Activated naive CD4-positive, alpha-beta T cell treated with anti-CD3 and anti-CD28 coated beads, Interleukin-2, amount 50 U/mL, for 24 hours (primary cell): ENCODE data around the gene SLC9A8.

Experiments used
- H3K27ac Mint-ChIP-seq: one replicate; pipeline ENCODE4 v1.8.0; 2021; ENCODE audit warnings: mild to moderate bottlenecking, mixed read lengths
- H3K27me3 Mint-ChIP-seq: one replicate; pipeline ENCODE4 v1.8.0; 2021; ENCODE audit warnings: mixed read lengths
- H3K36me3 Mint-ChIP-seq: one replicate; pipeline ENCODE4 v1.8.0; 2021; ENCODE audit warnings: mixed read lengths
- H3K4me1 Mint-ChIP-seq: one replicate; pipeline ENCODE4 v1.8.0; 2021; ENCODE audit warnings: mixed read lengths
- H3K4me3 Mint-ChIP-seq: one replicate; pipeline ENCODE4 v1.8.0; 2021; ENCODE audit warnings: mild to moderate bottlenecking, mixed read lengths
- H3K9me3 Mint-ChIP-seq: one replicate; pipeline ENCODE4 v1.8.0; 2021; ENCODE audit warnings: mixed read lengths

SLC9A8 gene

GRCh38 chr20:49821381-49821780 lies 8.8 kb downstream of the SLC9A8 start:
- H3K4me1 Mint-ChIP-seq: peaks cover 72% of the 10 kb centered on the region
- peak overlapping the region; percentile 45 for H3K4me3 Mint-ChIP-seq
- H3K27ac Mint-ChIP-seq: peak overlapping the region; percentile 85
- H3K9me3 Mint-ChIP-seq: no peaks in the 10 kb centered on the region
- no peaks in the 10 kb centered on the region for H3K27me3 Mint-ChIP-seq
- H3K36me3 Mint-ChIP-seq: peaks cover 24% of the 10 kb centered on the region

- Mint-ChIP-seq H3K9me3 (no peaks in the 10 kb centered on the region), H3K27me3 (no peaks in the 10 kb centered on the region), H3K4me3 (peak overlapping the region; percentile 45), H3K36me3 (peaks cover 24% of the 10 kb centered on the region), H3K27ac (peak overlapping the region; percentile 85), H3K4me1 (peaks cover 73% of the 10 kb centered on the region)
Measured at GRCh38 chr20:49821870-49822331, 9.3 kb downstream of the SLC9A8 start.

- Mint-ChIP-seq H3K27ac (peak overlapping the region; percentile 85), H3K36me3 (peaks cover 24% of the 10 kb centered on the region), H3K4me1 (peaks cover 65% of the 10 kb centered on the region), H3K27me3 (no peaks in the 10 kb centered on the region), H3K4me3 (peak overlapping the region; percentile 49), H3K9me3 (no peaks in the 10 kb centered on the region)
Measured at GRCh38 chr20:49823152-49823847, 10.7 kb downstream of the SLC9A8 start.

- peaks cover 61% of the 10 kb centered on the region for H3K4me1 Mint-ChIP-seq
Measured at GRCh38 chr20:49824206-49824605, 11.6 kb downstream of the SLC9A8 start.

GRCh38 chr20:49825521-49826033 lies 12.9 kb downstream of the SLC9A8 start:
- Mint-ChIP-seq H3K27me3 (no peaks in the 10 kb centered on the region), H3K4me3 (no peak overlapping the region), H3K27ac (no peak overlapping the region), H3K4me1 (peaks cover 52% of the 10 kb centered on the region), H3K36me3 (peaks cover 20% of the 10 kb centered on the region), H3K9me3 (no peaks in the 10 kb centered on the region)

More at GRCh38 chr20:49824206-49824605, 11.6 kb downstream of the SLC9A8 start:
- Mint-ChIP-seq H3K9me3 (no peaks in the 10 kb centered on the region), H3K4me3 (peak overlapping the region; percentile 49), H3K27ac (peak overlapping the region; percentile 85), H3K27me3 (no peaks in the 10 kb centered on the region), H3K36me3 (peaks cover 25% of the 10 kb centered on the region)

- Mint-ChIP-seq H3K27me3 (no peaks in the 10 kb centered on the region), H3K4me3 (no peak overlapping the region), H3K27ac (no peak overlapping the region), H3K36me3 (peaks cover 21% of the 10 kb centered on the region), H3K9me3 (no peaks in the 10 kb centered on the region), H3K4me1 (peaks cover 7% of the 10 kb centered on the region)
Measured at GRCh38 chr20:49831022-49831769, 18.6 kb downstream of the SLC9A8 start.

- H3K4me1 Mint-ChIP-seq: peaks cover 6% of the 10 kb centered on the region
- H3K4me3 Mint-ChIP-seq: no peak overlapping the region
- peaks cover 23% of the 10 kb centered on the region for H3K36me3 Mint-ChIP-seq
- H3K27ac Mint-ChIP-seq: no peak overlapping the region
- no peaks in the 10 kb centered on the region for H3K9me3 Mint-ChIP-seq
- no peaks in the 10 kb centered on the region for H3K27me3 Mint-ChIP-seq
Measured at GRCh38 chr20:49831770-49832631, 19.4 kb downstream of the SLC9A8 start.

GRCh38 chr20:49832632-49833327 lies 20.2 kb downstream of the SLC9A8 start:
- H3K27ac Mint-ChIP-seq: no peak overlapping the region
- peaks cover 7% of the 10 kb centered on the region for H3K4me1 Mint-ChIP-seq
- H3K4me3 Mint-ChIP-seq: no peak overlapping the region
- no peaks in the 10 kb centered on the region for H3K27me3 Mint-ChIP-seq
- no peaks in the 10 kb centered on the region for H3K9me3 Mint-ChIP-seq
- H3K36me3 Mint-ChIP-seq: peaks cover 23% of the 10 kb centered on the region

GRCh38 chr20:49833483-49833882 lies 20.9 kb downstream of the SLC9A8 start:
- H3K4me3 Mint-ChIP-seq: no peak overlapping the region
- H3K9me3 Mint-ChIP-seq: no peaks in the 10 kb centered on the region
- peaks cover 9% of the 10 kb centered on the region for H3K4me1 Mint-ChIP-seq
- H3K27me3 Mint-ChIP-seq: no peaks in the 10 kb centered on the region
- H3K27ac Mint-ChIP-seq: no peak overlapping the region
- H3K36me3 Mint-ChIP-seq: peaks cover 23% of the 10 kb centered on the region

GRCh38 chr20:49835031-49835430 lies 22.4 kb downstream of the SLC9A8 start:
- H3K36me3 Mint-ChIP-seq: peaks cover 21% of the 10 kb centered on the region
- no peak overlapping the region for H3K27ac Mint-ChIP-seq

GRCh38 chr20:49838546-49838945 lies 25.9 kb downstream of the SLC9A8 start:
- Mint-ChIP-seq H3K4me3 (no peak overlapping the region), H3K27me3 (no peaks in the 10 kb centered on the region), H3K27ac (no peak overlapping the region), H3K36me3 (peaks cover 15% of the 10 kb centered on the region), H3K4me1 (peaks cover 7% of the 10 kb centered on the region), H3K9me3 (no peaks in the 10 kb centered on the region)

More at GRCh38 chr20:49835031-49835430, 22.4 kb downstream of the SLC9A8 start:
- Mint-ChIP-seq H3K27me3 (no peaks in the 10 kb centered on the region), H3K9me3 (no peaks in the 10 kb centered on the region), H3K4me1 (peaks cover 11% of the 10 kb centered on the region), H3K4me3 (no peak overlapping the region)

GRCh38 chr20:49843139-49843538 lies 30.5 kb downstream of the SLC9A8 start:
- H3K4me1 Mint-ChIP-seq: peaks cover 8% of the 10 kb centered on the region
- H3K27ac Mint-ChIP-seq: no peak overlapping the region
- no peaks in the 10 kb centered on the region for H3K9me3 Mint-ChIP-seq
- H3K4me3 Mint-ChIP-seq: no peak overlapping the region
- peaks cover 13% of the 10 kb centered on the region for H3K36me3 Mint-ChIP-seq
- H3K27me3 Mint-ChIP-seq: no peaks in the 10 kb centered on the region

GRCh38 chr20:49843770-49844380 lies 31.2 kb downstream of the SLC9A8 start:
- Mint-ChIP-seq H3K4me3 (no peak overlapping the region), H3K27ac (no peak overlapping the region), H3K4me1 (peaks cover 5% of the 10 kb centered on the region), H3K27me3 (no peaks in the 10 kb centered on the region), H3K9me3 (no peaks in the 10 kb centered on the region), H3K36me3 (peaks cover 16% of the 10 kb centered on the region)

- H3K27ac Mint-ChIP-seq: no peak overlapping the region
- H3K4me3 Mint-ChIP-seq: no peak overlapping the region
- H3K4me1 Mint-ChIP-seq: peaks cover 13% of the 10 kb centered on the region
- H3K9me3 Mint-ChIP-seq: no peaks in the 10 kb centered on the region
- peaks cover 13% of the 10 kb centered on the region for H3K36me3 Mint-ChIP-seq
- H3K27me3 Mint-ChIP-seq: no peaks in the 10 kb centered on the region
Measured at GRCh38 chr20:49845060-49845459, 32.4 kb downstream of the SLC9A8 start.
